Activated CD8-positive, alpha-beta memory T cell treated with anti-CD3 and anti-CD28 coated beads for 36 hours (primary cell): ENCODE results near the gene USP13. TPM values are rescaled to one million over a fixed set of nuclear protein-coding genes. Genes with fewer than 3 reads are reported as not detected.
"Not testable (repeated sequence)": the region's sequence is repeated elsewhere in the genome, so short reads cannot be mapped to it uniquely, and the experiment has no call there.

Source experiments
- CTCF ChIA-PET: fragments of 350-600 bp; sonication (Branson Sonifier 250); formaldehyde crosslinking; loops from one replicate; lab custom pipeline; 2021; ENCODE audit warnings: antibody characterized with exemption; lab: Charles Lee
- POLR2A ChIA-PET: fragments of 350-600 bp; sonication (Branson Sonifier 250); formaldehyde crosslinking; loops from one replicate; lab custom pipeline; 2021; ENCODE audit warnings: antibody characterized with exemption; lab: Charles Lee
- total RNA-seq, 2 experiments: library from RNA; stranded (reverse); gene quantifications; one replicate each; pipeline ENCODE4 v1.2.3, GENCODE V29; 2021

Gene USP13
- total RNA-seq, 2 experiments from 2014 or later: 12.9 to 13.8 TPM

DNA sequence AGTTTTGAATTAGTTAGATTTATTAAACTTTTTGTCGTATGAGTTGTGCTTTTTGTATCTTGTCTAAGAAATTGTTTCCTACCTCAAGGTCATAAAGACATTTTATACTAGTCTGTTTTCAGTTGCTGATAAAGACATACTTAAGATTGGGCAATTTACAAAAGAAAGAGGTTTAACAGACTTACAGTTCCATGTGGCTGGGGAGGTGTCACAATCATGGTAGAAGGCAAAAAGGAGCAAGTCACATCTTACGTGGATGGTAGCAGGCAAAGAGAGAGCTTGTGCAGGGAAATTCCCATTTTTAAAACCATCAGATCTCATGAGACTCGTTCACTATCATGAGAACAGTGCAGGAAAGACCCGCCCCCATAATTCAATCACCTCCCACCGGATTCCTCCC is 30.4 kb downstream of the USP13 start:
- CTCF ChIA-PET, POLR2A ChIA-PET: not testable (repeated sequence)

- CTCF ChIA-PET: no interaction called here
Measured at GRCh38 chr3:179687967-179688535, 35.2 kb downstream of the USP13 start.

GRCh38 chr3:179688850-179689249 is 36.0 kb downstream of the USP13 start:
- POLR2A ChIA-PET: no interaction called here
- CTCF ChIA-PET: no interaction called here

More at GRCh38 chr3:179687967-179688535, 35.2 kb downstream of the USP13 start:
- POLR2A ChIA-PET: no interaction called here

GRCh38 chr3:179694731-179695130 is 41.9 kb downstream of the USP13 start:
- POLR2A ChIA-PET: no interaction called here
- CTCF ChIA-PET: interaction anchor here (1.0 kb wide), 1 partner anchor 10 kb away, joined by 6 read pairs; no protein-coding TSS in a partner anchor

GRCh38 chr3:179695672-179696313 is 43.0 kb downstream of the USP13 start:
- ChIA-PET POLR2A (no interaction called here), CTCF (no interaction called here)

DNA sequence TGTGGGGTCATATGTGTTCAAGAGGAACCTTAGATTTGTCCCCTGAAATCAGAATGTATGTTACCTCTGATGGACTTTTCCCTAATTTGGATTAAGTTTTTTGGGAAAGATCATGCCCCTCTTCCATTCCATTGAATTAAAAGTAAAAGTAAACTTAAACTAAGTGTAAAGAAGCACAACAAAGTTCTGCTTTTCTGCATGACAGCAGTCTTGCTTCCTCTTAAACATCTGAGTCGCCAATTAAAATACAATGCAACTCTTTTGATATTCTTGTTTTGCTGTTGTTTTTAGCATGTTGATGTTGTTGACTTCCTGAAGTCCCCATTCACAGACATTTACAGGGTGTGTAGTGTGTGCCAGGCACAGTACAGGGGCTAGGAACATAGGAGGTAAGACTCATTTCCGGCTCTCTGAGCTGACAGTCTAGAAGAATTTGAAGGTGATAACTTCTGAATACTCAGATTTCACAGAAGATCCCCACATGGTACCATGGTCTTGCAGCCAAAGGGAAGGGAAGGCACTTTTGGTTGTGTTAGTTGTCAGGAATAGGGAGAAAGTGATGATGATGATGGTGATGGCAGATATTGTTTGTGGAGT is 45.0 kb downstream of the USP13 start:
- CTCF ChIA-PET: no interaction called here
- POLR2A ChIA-PET: no interaction called here

GRCh38 chr3:179700716-179701115 is 47.9 kb downstream of the USP13 start:
- CTCF ChIA-PET: no interaction called here
- POLR2A ChIA-PET: no interaction called here

DNA sequence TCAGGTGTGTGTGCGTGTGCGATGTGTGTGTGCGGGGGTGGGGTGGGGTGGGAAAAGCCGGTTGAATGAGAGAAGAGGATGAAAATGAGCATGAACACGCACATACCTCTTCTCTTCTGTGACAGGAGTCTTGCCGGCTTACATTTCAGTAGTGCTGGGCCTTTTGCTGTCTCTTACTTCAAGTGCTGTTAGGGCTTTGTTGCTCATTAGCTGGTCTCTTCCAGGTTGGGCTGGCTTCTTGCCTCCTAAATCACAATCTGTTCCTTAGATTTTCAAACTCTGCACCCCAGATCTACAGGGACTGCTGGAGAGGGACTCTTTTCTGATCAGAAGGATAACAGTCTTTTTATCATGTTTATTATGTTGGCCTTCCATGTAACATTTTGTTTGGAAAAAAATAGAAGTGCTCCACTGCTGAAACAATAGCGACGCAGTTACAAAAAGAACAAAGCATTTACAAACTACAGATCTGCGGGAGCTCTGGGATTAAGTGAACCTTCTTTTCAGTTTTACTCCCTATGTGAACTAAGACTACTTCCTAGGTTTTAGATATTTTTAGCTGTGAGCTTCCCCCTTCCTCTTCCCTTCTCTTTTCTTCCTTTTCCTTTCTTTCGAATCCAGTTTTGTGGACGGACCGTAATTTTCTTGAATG is 48.5 kb downstream of the USP13 start:
- CTCF ChIA-PET: no interaction called here
- POLR2A ChIA-PET: no interaction called here

GRCh38 chr3:179702271-179702947 is 49.6 kb downstream of the USP13 start:
- CTCF ChIA-PET: no interaction called here
- POLR2A ChIA-PET: no interaction called here

DNA sequence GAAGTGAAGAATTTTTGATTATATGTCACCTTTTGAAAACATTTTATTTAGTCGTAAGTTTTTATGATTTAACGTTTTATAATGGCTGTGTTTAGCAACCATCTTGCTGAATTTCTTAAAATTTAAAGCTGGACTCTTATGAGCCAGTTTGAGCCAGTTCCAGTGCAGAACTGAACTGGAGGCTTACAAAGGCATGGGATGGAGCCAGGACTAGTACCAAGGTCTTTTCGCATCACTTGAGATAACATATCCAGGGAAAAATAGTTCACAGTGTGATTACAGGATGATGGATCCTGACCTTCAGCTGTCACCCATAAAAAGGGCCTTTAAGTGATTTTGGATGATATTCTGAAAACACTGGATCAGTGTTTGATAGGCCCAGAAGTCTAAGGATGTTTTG is 51.0 kb downstream of the USP13 start:
- POLR2A ChIA-PET: no interaction called here
- CTCF ChIA-PET: interaction anchor here (0.8 kb wide), 1 partner anchor 9 kb away, joined by 6 read pairs; no protein-coding TSS in a partner anchor

DNA sequence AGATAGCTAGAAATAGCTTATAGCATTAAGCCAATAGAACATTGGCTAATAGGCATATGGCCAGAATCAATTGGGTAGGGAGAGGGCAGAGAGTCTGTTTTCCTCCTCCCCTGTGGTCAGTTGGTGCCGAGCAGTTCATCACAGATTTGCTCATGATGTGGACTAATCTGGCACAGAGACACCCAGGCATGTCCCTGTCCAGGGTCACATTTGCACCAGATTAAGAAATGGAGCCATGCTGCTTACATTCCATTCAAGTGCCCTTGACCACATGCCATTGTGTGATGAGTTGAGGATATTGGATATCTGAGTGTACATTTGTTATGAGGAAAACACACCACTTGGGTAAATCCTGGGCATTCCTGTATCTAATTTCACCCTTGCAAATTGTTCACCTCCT is 53.4 kb downstream of the USP13 start:
- ChIA-PET CTCF (no interaction called here), POLR2A (no interaction called here)

DNA sequence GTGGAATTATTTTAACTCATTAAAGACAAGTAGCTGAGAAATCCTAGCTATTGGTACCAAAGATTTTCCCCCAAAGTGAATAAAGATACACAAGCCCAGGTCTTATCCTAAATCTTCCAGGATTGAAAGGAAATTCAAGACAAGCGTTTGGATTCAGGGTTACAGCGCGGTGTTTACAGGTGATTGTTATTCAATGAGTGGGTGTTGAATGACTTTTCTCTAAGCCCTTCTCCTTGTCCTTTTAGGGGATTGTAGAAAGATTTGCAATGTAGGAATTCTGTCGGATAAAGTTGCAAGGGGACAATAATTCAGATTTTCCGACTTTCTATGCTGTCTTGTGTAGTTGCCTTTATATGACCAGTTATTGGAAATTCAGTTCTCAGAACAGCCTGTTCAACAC is 57.2 kb downstream of the USP13 start:
- POLR2A ChIA-PET: no interaction called here

GRCh38 chr3:179713643-179714090 is 60.8 kb downstream of the USP13 start:
- ChIA-PET POLR2A (no interaction called here), CTCF (no interaction called here)

More for the DNA sequence above, 57.2 kb downstream of the USP13 start:
- CTCF ChIA-PET: no interaction called here

- ChIA-PET CTCF (interaction anchor here (0.7 kb wide), 1 partner anchor 748 kb away, joined by 4 read pairs; no protein-coding TSS in a partner anchor), POLR2A (no interaction called here)
Measured at GRCh38 chr3:179715582-179715981, 62.7 kb downstream of the USP13 start.

- POLR2A ChIA-PET: no interaction called here
- CTCF ChIA-PET: no interaction called here
Measured at GRCh38 chr3:179716226-179716625, 63.4 kb downstream of the USP13 start.

DNA sequence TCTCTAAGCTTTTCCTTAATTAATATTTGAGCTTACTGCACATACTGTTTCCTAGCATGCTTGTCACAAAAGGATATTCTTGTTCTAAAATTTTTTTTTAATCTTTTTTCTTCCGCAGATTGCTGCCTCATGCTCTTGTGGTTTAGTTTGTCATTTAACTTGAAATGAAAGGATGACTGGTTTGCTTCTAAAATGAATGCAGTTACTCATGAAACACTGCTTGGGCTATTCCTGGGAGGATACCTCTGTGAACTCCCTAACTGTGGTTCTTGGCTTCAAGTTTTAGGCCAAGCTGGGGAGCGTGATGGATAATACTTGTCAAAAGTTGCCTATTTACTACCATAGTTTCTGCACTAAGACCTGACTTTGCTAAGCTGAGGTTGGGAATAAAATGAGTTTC is 64.0 kb downstream of the USP13 start:
- ChIA-PET POLR2A (no interaction called here), CTCF (no interaction called here)

DNA sequence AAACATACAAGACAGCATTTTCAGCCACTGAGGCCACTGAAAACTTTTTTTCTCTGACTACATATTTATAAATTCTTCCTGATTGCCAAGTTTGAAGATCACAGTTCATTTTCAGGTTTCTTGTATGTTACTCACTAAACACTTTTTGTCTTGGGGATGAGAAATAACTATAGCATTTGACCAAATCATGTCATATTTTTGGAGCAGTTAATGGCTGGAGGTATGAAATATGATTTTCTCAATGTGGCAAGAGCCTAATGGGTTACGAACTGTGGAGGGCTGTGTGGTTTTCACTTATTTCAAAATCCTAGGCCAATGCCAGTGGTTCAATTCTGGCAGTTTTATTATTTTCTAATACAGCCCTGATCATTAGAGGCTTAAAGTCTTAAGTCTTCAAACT is 64.4 kb downstream of the USP13 start:
- POLR2A ChIA-PET: no interaction called here

GRCh38 chr3:179719048-179719734 is 66.4 kb downstream of the USP13 start:
- POLR2A ChIA-PET: no interaction called here

More for the DNA sequence above, 64.4 kb downstream of the USP13 start:
- CTCF ChIA-PET: no interaction called here

GRCh38 chr3:179720196-179720595 is 67.4 kb downstream of the USP13 start:
- ChIA-PET POLR2A (no interaction called here), CTCF (no interaction called here)

More at GRCh38 chr3:179719048-179719734, 66.4 kb downstream of the USP13 start:
- CTCF ChIA-PET: interaction anchor here (1.1 kb wide), 1 partner anchor 70 kb away, joined by 3 read pairs; no protein-coding TSS in a partner anchor
